Common myeloid progenitor, CD34-positive (primary cell): ENCODE results near the gene DEDD2.
A peak's percentile ranks its signal among the peaks of the same experiment; 100 is the strongest.

Experiments used
- CTCF ChIA-PET: fragments of 350-600 bp; sonication (Branson Sonifier 250); formaldehyde crosslinking; loops from one replicate; lab custom pipeline; 2021; ENCODE audit warnings: antibody characterized with exemption; lab: Charles Lee
- POLR2A ChIA-PET: fragments of 350-600 bp; sonication (Branson Sonifier 250); formaldehyde crosslinking; loops from one replicate; lab custom pipeline; 2021; ENCODE audit warnings: antibody characterized with exemption; lab: Charles Lee
- DNase-seq, 3 donors: peaks; one replicate each; pipeline versions ENCODE4 v3.0.0 to v3.0.0-alpha.2; 2013
- H3K27ac ChIP-seq, 2 experiments: 1 replicate in 1 of 2; 2 replicates in 1 of 2; pipeline ENCODE4 v1.7.0; 2013; ENCODE audit warnings: inconsistent platforms in 2 of 2, low read length in 2 of 2, mild to moderate bottlenecking in 2 of 2, low read depth in 1 of 2, moderate library complexity in 1 of 2; ENCODE audit not compliant: severe bottlenecking in 2 of 2, insufficient read depth in 1 of 2, poor library complexity in 1 of 2
- H3K27me3 ChIP-seq, 5 experiments: replicated peaks in 2 of 5; 1 replicate in 3 of 5; 2 replicates in 2 of 5; pipeline versions ENCODE4 v1.6.1 to v1.7.0; 2013; ENCODE audit warnings: low read length in 4 of 5, mild to moderate bottlenecking in 2 of 5, moderate library complexity in 2 of 5, inconsistent platforms in 1 of 5; ENCODE audit not compliant: insufficient read depth in 5 of 5, control insufficient read depth in 4 of 5
- H3K36me3 ChIP-seq, 4 experiments: 1 replicate in 2 of 4; 2 replicates in 2 of 4; pipeline versions ENCODE4 v1.6.1 to v1.7.0; 2013; ENCODE audit warnings: low read length in 3 of 4, control low read depth in 1 of 4, mild to moderate bottlenecking in 1 of 4; ENCODE audit not compliant: control insufficient read depth in 4 of 4, insufficient read depth in 4 of 4
- H3K4me1 ChIP-seq, 4 experiments: 1 replicate in 3 of 4; 2 replicates in 1 of 4; pipeline versions ENCODE4 v1.6.1 to v1.7.1; 2013; ENCODE audit warnings: low read length in 3 of 4, mild to moderate bottlenecking in 3 of 4, control low read depth in 1 of 4, inconsistent platforms in 1 of 4, moderate library complexity in 1 of 4; ENCODE audit not compliant: control insufficient read depth in 4 of 4, insufficient read depth in 4 of 4; ENCODE audit errors: control extremely low read depth in 1 of 4
- H3K4me3 ChIP-seq, 7 experiments: 1 replicate in 4 of 7; 2 replicates in 3 of 7; pipeline versions ENCODE4 v1.5.1 to v1.7.0; 2013; ENCODE audit warnings: mild to moderate bottlenecking in 7 of 7, low read length in 6 of 7, moderate library complexity in 6 of 7, inconsistent platforms in 2 of 7, low read depth in 2 of 7, control low read depth in 1 of 7; ENCODE audit not compliant: insufficient read depth in 4 of 7, control insufficient read depth in 1 of 7; ENCODE audit errors: extremely low read depth in 1 of 7
- H3K9me3 ChIP-seq, 5 experiments: 1 replicate in 4 of 5; 2 replicates in 1 of 5; pipeline versions ENCODE4 v1.6.1 to v1.7.1; 2013; ENCODE audit warnings: low read length in 4 of 5, mild to moderate bottlenecking in 2 of 5, inconsistent platforms in 1 of 5, low read depth in 1 of 5, moderate library complexity in 1 of 5; ENCODE audit not compliant: control insufficient read depth in 4 of 5, insufficient read depth in 2 of 5; ENCODE audit errors: control extremely low read depth in 1 of 5
- WGBS: methylation state at CpG from one replicate; pipeline ENCODE4 v1.1.5; 2013; ENCODE audit not compliant: insufficient coverage; 5-methylcytosine and 5-hydroxymethylcytosine counted together

DEDD2 gene

DNA sequence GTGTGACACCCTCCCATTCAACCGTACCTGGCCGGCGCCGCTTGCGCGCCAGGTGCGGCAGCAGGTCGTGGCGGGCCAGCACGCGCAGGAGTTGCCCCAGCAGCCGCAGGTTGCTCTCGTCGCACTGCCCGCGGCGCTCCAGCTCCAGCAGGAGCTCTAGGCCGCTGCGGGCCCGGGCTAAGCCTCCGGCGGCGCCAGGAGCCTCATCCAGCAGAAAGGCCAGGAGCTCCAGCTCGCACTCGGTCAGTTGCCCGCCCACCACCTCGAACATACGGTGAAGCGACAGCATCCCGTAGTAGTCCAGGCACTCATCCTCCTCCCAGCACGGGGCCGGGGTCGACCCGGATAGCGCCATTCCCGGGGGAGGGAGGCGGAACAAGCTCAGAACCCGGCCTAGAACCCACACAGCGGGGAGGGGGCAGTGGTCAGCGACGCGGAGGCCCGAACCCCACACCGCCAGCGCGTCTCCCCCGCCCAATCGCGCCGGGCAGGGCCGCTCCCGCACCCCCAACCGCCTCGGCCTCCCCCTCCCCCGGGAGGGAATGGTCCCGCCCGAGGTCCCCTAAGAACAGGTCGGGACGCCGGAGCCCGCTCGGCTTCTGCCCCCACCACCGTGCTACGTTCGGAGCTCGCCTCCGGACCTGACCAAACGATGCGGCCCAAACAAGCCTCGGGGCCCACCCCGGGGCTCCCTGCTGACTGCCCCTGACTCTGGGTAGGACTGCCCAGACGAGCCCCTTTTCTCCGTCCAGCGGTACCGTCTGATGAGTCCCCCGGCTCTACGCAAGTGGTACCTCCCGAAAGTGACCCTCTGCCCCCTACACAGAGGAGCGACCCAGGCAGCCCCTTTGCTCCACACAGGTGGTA, 591 bp downstream of the DEDD2 start:
- H3K4me3 ChIP-seq, result peak overlapping the region; percentile 76 to 97 (median 91)
- peaks cover 6 to 30% (median 20%) of the 10 kb centered on the region in 4 experiments for H3K36me3 ChIP-seq
- no peaks in the 10 kb centered on the region for H3K9me3 ChIP-seq
- ChIA-PET POLR2A (interaction anchor here (1.4 to 1.5 kb wide), 2 partner anchors 9 to 18 kb away, joined by 3 read pairs; no protein-coding TSS in a partner anchor), CTCF (interaction anchor here (0.7 to 2.7 kb wide), 4 partner anchors 9 to 34 kb away, joined by 3 to 12 read pairs (median 4); no protein-coding TSS in a partner anchor)
- peak in 2 of 3 donors; percentile 48 to 54 for DNase-seq
- no peaks in the 10 kb centered on the region for H3K27me3 ChIP-seq
- H3K4me1 ChIP-seq, result peaks cover 7 to 52% (median 41%) of the 10 kb centered on the region in 4 experiments
- peak overlapping the region; percentile 88 to 95 for H3K27ac ChIP-seq
- under 1% methylated on average over 53 of the region's 79 CpGs for WGBS

DNA sequence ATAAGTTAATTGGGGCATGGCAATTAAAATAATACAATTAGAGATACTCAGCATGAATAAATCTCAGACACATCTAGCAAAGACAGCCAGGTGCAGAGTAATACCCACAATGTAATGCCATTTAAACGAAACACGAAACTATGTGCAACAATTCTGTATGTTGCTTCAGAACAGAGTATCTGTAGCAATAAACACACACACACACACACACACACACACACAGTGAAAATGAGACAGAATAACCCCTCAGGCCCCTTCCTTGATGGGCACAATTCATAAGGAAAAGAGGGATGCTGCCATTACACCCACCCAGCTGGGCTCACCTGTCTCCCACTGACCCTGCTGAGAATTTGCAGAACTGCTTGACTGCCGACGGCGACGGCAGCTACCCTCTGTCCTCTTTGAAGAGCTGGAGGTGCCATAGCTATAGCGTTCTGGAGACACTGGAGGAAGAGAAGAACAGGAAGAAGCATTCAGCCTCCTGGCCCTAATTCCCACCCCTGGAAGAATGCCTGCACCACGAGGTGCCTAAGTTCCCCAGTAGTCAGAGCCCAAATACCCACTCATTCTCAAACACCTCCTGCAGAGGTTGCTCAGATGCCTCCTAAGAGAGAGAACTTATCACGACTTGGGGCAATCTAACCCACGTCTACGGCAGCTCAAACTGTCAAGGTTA, 2.5 kb downstream of the DEDD2 start:
- DNase-seq, result no peak
- POLR2A ChIA-PET, result interaction anchor here (0.9 kb wide), 1 partner anchor 27 kb away, joined by 3 read pairs; no protein-coding TSS in a partner anchor
- CTCF ChIA-PET, result interaction anchor here (1.0 to 2.7 kb wide), 2 partner anchors 16 to 20 kb away, joined by 5 to 12 read pairs; no protein-coding TSS in a partner anchor
- H3K27ac ChIP-seq, result no peak overlapping the region
- H3K4me3 ChIP-seq, result peak overlapping the region in 1 of 7 experiments; percentile 8
- peaks cover 4 to 39% (median 32%) of the 10 kb centered on the region in 4 experiments for H3K4me1 ChIP-seq
- no peaks in the 10 kb centered on the region for H3K27me3 ChIP-seq
- WGBS, result 77% methylated on average over 6 of the region's 11 CpGs
- H3K9me3 ChIP-seq, result no peaks in the 10 kb centered on the region
- H3K36me3 ChIP-seq, result peaks cover 6 to 46% (median 21%) of the 10 kb centered on the region in 4 experiments

DNA sequence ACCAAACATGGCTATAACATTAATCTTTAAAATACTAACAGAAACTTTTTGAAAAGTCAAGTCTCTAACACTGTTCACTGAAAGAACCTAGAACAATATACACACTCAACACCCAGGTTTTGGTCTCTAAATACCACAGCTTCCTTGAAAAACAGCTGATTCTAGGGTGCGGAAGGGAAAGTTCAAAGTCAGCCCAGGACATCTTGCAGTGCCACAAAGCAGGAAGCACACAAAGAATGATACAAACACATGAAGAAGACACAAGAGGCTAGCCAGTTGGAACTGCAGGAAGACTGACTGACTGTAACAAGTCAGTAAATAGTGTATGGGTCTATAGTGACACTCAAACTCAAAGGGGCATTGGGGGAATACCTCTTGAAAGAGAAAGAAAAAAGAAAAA, 4.6 kb downstream of the DEDD2 start:
- H3K4me3 ChIP-seq, result no peak overlapping the region
- no peaks in the 10 kb centered on the region for H3K9me3 ChIP-seq
- no peaks in the 10 kb centered on the region for H3K27me3 ChIP-seq
- no peak overlapping the region for H3K27ac ChIP-seq
- CTCF ChIA-PET, result no interaction called here
- H3K4me1 ChIP-seq, result peaks cover 4 to 26% (median 21%) of the 10 kb centered on the region in 4 experiments
- H3K36me3 ChIP-seq, result peaks cover 7 to 66% (median 35%) of the 10 kb centered on the region in 4 experiments
- no peak for DNase-seq
- 83% methylated on average over 1 of the region's 1 CpG for WGBS
- POLR2A ChIA-PET, result no interaction called here

DNA sequence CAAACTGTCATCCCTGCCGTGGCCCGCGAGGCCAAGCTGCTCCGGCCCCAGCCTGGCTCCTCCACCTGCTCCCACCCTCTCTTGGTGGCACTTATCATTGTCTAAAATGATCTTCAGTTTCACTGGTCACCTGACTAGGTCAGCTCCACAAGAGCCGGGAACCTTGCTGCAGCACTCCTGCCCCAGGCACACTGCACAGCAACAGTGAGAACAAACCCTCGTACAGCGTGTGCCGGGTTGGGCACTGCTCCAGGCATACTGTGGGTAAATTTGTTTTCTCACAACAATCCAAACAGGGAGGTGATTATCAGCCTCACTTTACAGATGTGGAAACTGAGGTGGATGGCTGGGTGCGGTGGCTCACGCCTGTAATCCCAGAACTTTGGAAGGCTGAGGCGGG, 8.9 kb downstream of the DEDD2 start:
- H3K4me1 ChIP-seq, result peaks cover 0 to 7% (median 3%) of the 10 kb centered on the region in 4 experiments
- ChIA-PET CTCF (interaction anchor here (1.4 kb wide), 1 partner anchor 9 kb away, joined by 6 read pairs; no protein-coding TSS in a partner anchor), POLR2A (no interaction called here)
- 93% methylated on average over 6 of the region's 11 CpGs for WGBS
- no peaks in the 10 kb centered on the region for H3K27me3 ChIP-seq
- H3K36me3 ChIP-seq, result peaks cover 9 to 88% (median 49%) of the 10 kb centered on the region in 4 experiments
- DNase-seq, result no peak
- no peak overlapping the region for H3K4me3 ChIP-seq
- H3K27ac ChIP-seq, result no peak overlapping the region
- no peaks in the 10 kb centered on the region for H3K9me3 ChIP-seq

DNA sequence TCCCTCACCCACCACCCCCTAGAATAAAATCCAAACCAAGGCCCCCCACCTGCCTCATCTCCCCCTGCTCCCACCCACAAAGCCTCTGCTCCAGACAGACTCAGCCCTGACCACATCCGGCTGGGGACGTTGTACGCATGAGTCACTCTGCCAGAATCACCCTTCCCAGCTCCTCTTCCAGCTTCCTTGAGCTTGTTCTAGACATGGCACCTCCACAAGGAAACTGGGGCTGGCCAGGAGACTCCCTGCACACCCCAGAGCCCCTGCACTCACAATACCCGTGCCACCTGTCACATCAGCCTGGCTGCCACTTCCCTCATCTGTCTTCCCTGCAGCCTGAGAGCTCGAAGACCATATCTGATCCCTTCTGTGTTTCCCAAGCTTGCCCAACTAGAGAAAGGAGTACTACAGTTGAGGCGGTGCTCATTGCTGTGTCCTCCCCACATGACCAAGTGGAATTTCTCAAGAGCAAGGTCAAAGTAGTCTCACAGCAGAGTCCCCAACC, 9.7 kb downstream of the DEDD2 start:
- ChIA-PET POLR2A (interaction anchor here (0.7 kb wide), 1 partner anchor 10 kb away, joined by 3 read pairs; the partner anchor contains the start of gene DEDD2), CTCF (interaction anchor here (0.7 to 1.4 kb wide), 2 partner anchors 9 kb away, joined by 6 read pairs; partner anchors contain the start of gene DEDD2)
- no peak for DNase-seq
- 82% methylated on average over 6 of the region's 6 CpGs for WGBS
- Histone ChIP-seq H3K4me1 (peaks cover 2 to 15% (median 7%) of the 10 kb centered on the region in 4 experiments), H3K27me3 (no peaks in the 10 kb centered on the region), H3K27ac (peak overlapping the region in 1 of 2 experiments; percentile 23), H3K9me3 (no peaks in the 10 kb centered on the region), H3K36me3 (peaks cover 9 to 88% (median 48%) of the 10 kb centered on the region in 4 experiments), H3K4me3 (no peak overlapping the region)

DNA sequence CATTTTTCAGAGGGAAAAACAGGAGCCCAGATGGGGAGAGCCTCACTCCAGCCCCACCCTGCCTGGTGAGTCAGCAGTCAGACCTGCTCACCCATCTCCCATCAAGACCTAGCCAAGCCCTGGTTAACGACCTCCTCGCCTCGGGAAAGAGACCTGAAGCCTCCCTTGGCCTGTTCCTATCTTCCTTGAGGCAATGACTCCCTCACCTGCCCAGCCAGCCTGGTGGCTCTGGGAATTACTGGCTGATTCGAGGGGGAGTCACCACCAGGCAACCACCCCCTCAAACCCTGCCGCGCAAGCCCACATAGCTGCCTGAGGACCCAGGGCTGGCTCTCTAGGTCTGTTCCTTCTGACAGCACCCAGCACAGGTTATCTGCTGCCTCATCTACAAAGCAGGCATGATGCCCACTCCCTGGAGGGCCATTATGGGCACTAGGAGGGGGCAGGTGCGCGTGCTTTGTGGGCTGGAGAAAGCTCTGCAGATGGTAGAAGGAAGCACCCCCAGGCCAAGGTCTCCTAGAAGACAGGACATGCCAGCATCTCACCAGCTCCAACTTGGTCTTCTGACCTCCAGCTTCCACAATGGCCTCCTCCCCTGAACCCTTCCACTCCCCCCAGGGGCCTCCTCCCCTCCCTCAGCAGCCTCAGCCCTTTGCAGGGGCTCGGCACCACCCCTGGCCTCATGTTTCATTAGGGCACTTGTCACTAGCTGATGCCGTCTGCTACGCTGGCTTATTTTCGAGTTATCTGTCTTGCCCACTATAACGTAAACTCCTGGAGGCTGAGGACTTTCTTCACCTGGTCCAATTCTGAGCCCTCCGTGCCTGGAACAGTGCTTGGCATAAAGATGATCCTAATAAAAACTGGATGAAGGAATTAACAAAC, 10.4 kb downstream of the DEDD2 start:
- Histone ChIP-seq H3K4me1 (peaks cover 7 to 22% (median 14%) of the 10 kb centered on the region in 4 experiments), H3K36me3 (peaks cover 5 to 81% (median 49%) of the 10 kb centered on the region in 4 experiments), H3K9me3 (no peaks in the 10 kb centered on the region), H3K4me3 (no peak overlapping the region), H3K27me3 (no peaks in the 10 kb centered on the region), H3K27ac (no peak overlapping the region)
- POLR2A ChIA-PET, result interaction anchor here (0.7 kb wide), 1 partner anchor 10 kb away, joined by 3 read pairs; the partner anchor contains the start of gene DEDD2
- no peak for DNase-seq
- CTCF ChIA-PET, result interaction anchor here (0.7 to 1.5 kb wide), 2 partner anchors 10 to 30 kb away, joined by 5 to 6 read pairs; partner anchors contain the start of gene DEDD2
- 96% methylated on average over 13 of the region's 14 CpGs for WGBS
